RWPE2 (cell line): Measurements from ENCODE around the gene GPR12.

Experiments used
- ATAC-seq: fragments of 200-7000 bp; cut with Tn5 transposase; 3 replicates; pipeline ENCODE4 v1.9.1; 2021; ENCODE audit warnings: low read depth
- DNase-seq: peaks from one replicate; pipeline ENCODE4 v3.0.0-alpha.2; 2020; ENCODE audit warnings: low spot score
- H3K27ac ChIP-seq: fragments of 450-650 bp; 2 replicates; pipeline ENCODE4 v1.5.1; 2017; ENCODE audit warnings: mild to moderate bottlenecking; ENCODE audit not compliant: poor library complexity, severe bottlenecking
- H3K27me3 ChIP-seq: fragments of 250-450 bp; sonication (Bioruptor Pico); 2 replicates; pipeline ENCODE4 v1.5.1; 2021; ENCODE audit warnings: mild to moderate bottlenecking, moderate library complexity; ENCODE audit not compliant: insufficient read depth, poor library complexity, severe bottlenecking
- H3K36me3 ChIP-seq: fragments of 250-450 bp; sonication (Bioruptor Pico); 2 replicates; pipeline ENCODE4 v1.5.1; 2020; ENCODE audit warnings: low read depth, mild to moderate bottlenecking, moderate library complexity
- H3K4me1 ChIP-seq: fragments of 250-450 bp; sonication (Bioruptor Pico); 2 replicates; pipeline ENCODE4 v1.5.1; 2021; ENCODE audit warnings: mild to moderate bottlenecking, moderate library complexity; ENCODE audit not compliant: insufficient read depth, poor library complexity, severe bottlenecking
- H3K4me3 ChIP-seq: fragments of 250-450 bp; sonication (Bioruptor Pico); 2 replicates; pipeline ENCODE4 v1.5.1; 2021; ENCODE audit warnings: mild to moderate bottlenecking, moderate library complexity; ENCODE audit not compliant: severe bottlenecking
- H3K9me3 ChIP-seq: fragments of 250-450 bp; sonication (Bioruptor Pico); 2 replicates; pipeline ENCODE4 v1.5.1; 2021; ENCODE audit warnings: mild to moderate bottlenecking, moderate library complexity; ENCODE audit not compliant: severe bottlenecking
- CTCF ChIP-seq: fragments of 450-650 bp; IDR thresholded peaks from one replicate; pipeline ENCODE4 v1.5.1; 2017; ENCODE audit warnings: mild to moderate bottlenecking, moderate library complexity; ENCODE audit not compliant: poor library complexity, severe bottlenecking

The GPR12 gene

GRCh38 chr13:26786651-26787295, 26.2 kb upstream of the GPR12 start:
- no peaks in the 10 kb centered on the region for H3K36me3 ChIP-seq
- no peaks in the 10 kb centered on the region for H3K4me1 ChIP-seq
- ATAC-seq (no peak), DNase-seq (no peak)
- no peak overlapping the region for H3K27ac ChIP-seq
- TF ChIP-seq CTCF, result no peak
- peaks cover 27% of the 10 kb centered on the region for H3K27me3 ChIP-seq
- no peaks in the 10 kb centered on the region for H3K9me3 ChIP-seq
- H3K4me3 ChIP-seq, result no peak overlapping the region

- ATAC-seq (no peak), DNase-seq (no peak)
- no peak overlapping the region for H3K4me3 ChIP-seq
- peaks cover 24% of the 10 kb centered on the region for H3K27me3 ChIP-seq
- no peaks in the 10 kb centered on the region for H3K9me3 ChIP-seq
- H3K27ac ChIP-seq, result no peak overlapping the region
- H3K4me1 ChIP-seq, result no peaks in the 10 kb centered on the region
- no peaks in the 10 kb centered on the region for H3K36me3 ChIP-seq
- no peak for TF ChIP-seq CTCF
Observed at GRCh38 chr13:26785838-26786630, 25.4 kb upstream of the GPR12 start.

GRCh38 chr13:26784704-26785639, 24.4 kb upstream of the GPR12 start:
- no peak for DNase-seq
- Histone ChIP-seq H3K9me3 (no peaks in the 10 kb centered on the region), H3K27ac (no peak overlapping the region), H3K36me3 (no peaks in the 10 kb centered on the region), H3K4me1 (no peaks in the 10 kb centered on the region), H3K4me3 (no peak overlapping the region), H3K27me3 (peaks cover 28% of the 10 kb centered on the region)
- no peak for TF ChIP-seq CTCF
- ATAC-seq, result no peak

GRCh38 chr13:26780411-26780810, 19.8 kb upstream of the GPR12 start:
- H3K36me3 ChIP-seq, result no peaks in the 10 kb centered on the region
- DNase-seq (no peak), ATAC-seq (no peak)
- no peak overlapping the region for H3K4me3 ChIP-seq
- no peaks in the 10 kb centered on the region for H3K9me3 ChIP-seq
- H3K27ac ChIP-seq, result no peak overlapping the region
- peaks cover 9% of the 10 kb centered on the region for H3K27me3 ChIP-seq
- H3K4me1 ChIP-seq, result no peaks in the 10 kb centered on the region
- no peak for TF ChIP-seq CTCF
